HL-60 (cell line): ENCODE data around the gene IL17RA.

Source experiments
- DNase-seq, 2 experiments: peaks; one replicate each; pipeline ENCODE4 v3.0.0-alpha.2; 2010 to 2020; ENCODE audit warnings: low read depth in 1 of 2, low spot score in 1 of 2
- H3K27ac ChIP-seq: fragments of 250-450 bp; sonication (Bioruptor Pico); replicated peaks from 2 replicates; pipeline ENCODE4 v1.5.1; 2020; ENCODE audit warnings: mild to moderate bottlenecking, moderate library complexity
- H3K27me3 ChIP-seq: fragments of 250-450 bp; sonication (Bioruptor Pico); 2 replicates; pipeline ENCODE4 v1.5.1; 2021; ENCODE audit warnings: mild to moderate bottlenecking, moderate library complexity; ENCODE audit not compliant: insufficient read depth, poor library complexity, severe bottlenecking
- H3K4me3 ChIP-seq: replicated peaks from 2 replicates; pipeline ENCODE4 v1.5.1; 2011; ENCODE audit warnings: mild to moderate bottlenecking, control low read depth, low read length; ENCODE audit not compliant: insufficient read depth
- CTCF ChIP-seq: IDR thresholded peaks from one replicate; pipeline ENCODE4 v1.5.1; 2011; ENCODE audit warnings: low read length, control low read depth, inconsistent platforms; ENCODE audit not compliant: insufficient read depth
- GABPA ChIP-seq: IDR thresholded peaks from 2 replicates; pipeline ENCODE4 v1.6.1; 2012; ENCODE audit warnings: low read depth
- POLR2AphosphoS5 ChIP-seq: IDR thresholded peaks from 2 replicates; pipeline ENCODE4 v1.6.1; 2012; ENCODE audit warnings: low read depth
- REST ChIP-seq: IDR thresholded peaks from 2 replicates; pipeline ENCODE4 v1.6.1; 2012; ENCODE audit warnings: low read depth; ENCODE audit not compliant: insufficient replicate concordance
- SPI1 ChIP-seq: IDR thresholded peaks from 2 replicates; pipeline ENCODE4 v1.6.1; 2012; ENCODE audit warnings: low read depth, mild to moderate bottlenecking, borderline replicate concordance

The IL17RA gene

GRCh38 chr22:17109976-17110375 lies 25.2 kb downstream of the IL17RA start:
- TF ChIP-seq GABPA = no peak
- no peak for TF ChIP-seq POLR2AphosphoS5
- no peak for TF ChIP-seq REST
- no peak for TF ChIP-seq SPI1
- no peak for TF ChIP-seq CTCF
- no peak overlapping the region for H3K4me3 ChIP-seq
- no peak for DNase-seq
- H3K27me3 ChIP-seq = no peaks in the 10 kb centered on the region
- H3K27ac ChIP-seq = no peak overlapping the region

- DNase-seq = no peak
- Histone ChIP-seq H3K27me3 (no peaks in the 10 kb centered on the region), H3K4me3 (no peak overlapping the region), H3K27ac (no peak overlapping the region)
- TF ChIP-seq REST (no peak), GABPA (no peak), POLR2AphosphoS5 (no peak), SPI1 (no peak), CTCF (no peak)
Measured at GRCh38 chr22:17110791-17111550, 26.2 kb downstream of the IL17RA start.

- no peak for DNase-seq
- no peaks in the 10 kb centered on the region for H3K27me3 ChIP-seq
- TF ChIP-seq REST = no peak
- no peak for TF ChIP-seq CTCF
- TF ChIP-seq POLR2AphosphoS5 = no peak
- TF ChIP-seq GABPA = no peak
- no peak overlapping the region for H3K27ac ChIP-seq
- H3K4me3 ChIP-seq = no peak overlapping the region
Measured at GRCh38 chr22:17112491-17113042, 27.8 kb downstream of the IL17RA start.
